Measurements from ENCODE around the gene SPANXA2. TPM values are rescaled to one million over a fixed set of nuclear protein-coding genes. Genes with fewer than 3 reads are reported as not detected.

The SPANXA2 gene
- total and polyA plus RNA-seq, 10 of the 15 experiments (the other 5 are each of a cell fraction or from before 2014, with no cell fraction given): 0.16 TPM; not detected in 9

- SMC1A ChIA-PET (ENCODE audit: uncharacterized antibody, unreplicated experiment): no interaction called here
- intact Hi-C loops (cut with micrococcal nuclease; ENCODE audit: unreplicated experiment): no loop called here
- H3K27ac ChIP-seq (ENCODE audit: control insufficient read depth, insufficient read depth): no peak overlapping the region
- BruUV-seq (replicated peaks): no TSS peak
- no peaks in the 10 kb centered on the region for H3K27me3 ChIP-seq (replicated peaks in 1 of 2; ENCODE audit: control insufficient read depth in 2 of 2, insufficient read depth in 2 of 2, low read length in 1 of 2)
- no peaks in the 10 kb centered on the region for H3K79me2 ChIP-seq (ENCODE audit: control insufficient read depth, insufficient read depth, low read length)
- POLR2A ChIA-PET: no interaction called here
- H2AFZ ChIP-seq (ENCODE audit: control insufficient read depth, low read depth, low read length): no peak overlapping the region
- no peak overlapping the region for H3K9ac ChIP-seq (ENCODE audit: control insufficient read depth, insufficient read depth, low read length)
- no peak for TF ChIP-seq PAX8 (IDR thresholded peaks at IDR 0.05)
- no peak for TF ChIP-seq PKNOX1 (IDR thresholded peaks at IDR 0.05)
- no peak for TF ChIP-seq ZSCAN29 (IDR thresholded peaks at IDR 0.05)
- no peak for TF ChIP-seq SPI1 (IDR thresholded peaks at IDR 0.05; ENCODE audit: borderline replicate concordance, insufficient read depth, low read depth, low read length)
- TF ChIP-seq NR2C2 (IDR thresholded peaks at IDR 0.05; ENCODE audit: borderline replicate concordance, control insufficient read depth, insufficient read length, low read depth): no peak
- no peak for TF ChIP-seq ZBTB40 (IDR thresholded peaks at IDR 0.05; ENCODE audit: borderline replicate concordance)
- TF ChIP-seq CBX5 (IDR thresholded peaks at IDR 0.05; ENCODE audit: low read depth): no peak
- no peak for TF ChIP-seq NFIC (IDR thresholded peaks at IDR 0.05; ENCODE audit: low read depth, low read length)
- no peak for TF ChIP-seq HSF1 (IDR thresholded peaks at IDR 0.05; ENCODE audit: low read depth, low read length)
- H3K4me3 ChIP-seq: no peak overlapping the region
- CTCF ChIA-PET: interaction anchor here (1.0 kb wide), 1 partner anchor 12 kb away, joined by 3 read pairs; no protein-coding TSS in a partner anchor
- FAIRE-seq (no peak), ATAC-seq (no peak), DNase-seq (ENCODE audit: low read depth, low spot score) (no peak)
- RAD21 ChIA-PET (ENCODE audit: unreplicated experiment): no interaction called here
- in situ Hi-C loops (cut with MboI): no loop called here
- no peak overlapping the region for H3K4me2 ChIP-seq (ENCODE audit: control insufficient read depth, insufficient read depth)
- no peaks in the 10 kb centered on the region for H3K36me3 ChIP-seq (ENCODE audit: control insufficient read depth in 2 of 2, insufficient read depth in 2 of 2, low read length in 1 of 2)
- 18% methylated on average over 2 of the region's 2 CpGs for WGBS (ENCODE audit: insufficient coverage, insufficient replicate concordance, low lambda C conversion rate, missing lambda C conversion rate)
- H4K20me1 ChIP-seq (ENCODE audit: control insufficient read depth, insufficient read depth): no peaks in the 10 kb centered on the region
- H3K4me1 ChIP-seq (ENCODE audit: control insufficient read depth, insufficient read depth, low read length): no peaks in the 10 kb centered on the region
- no peaks in the 10 kb centered on the region for H3K9me3 ChIP-seq (replicated peaks; ENCODE audit: control insufficient read depth, insufficient read depth, low read length)
These were observed 29.8 kb downstream of the SPANXA2 start for GRCh38 chrX:141619336-141619735.

Data from GM12878 (cell line).